Activated CD4-positive, CD25-positive, alpha-beta regulatory T cell (primary cell): Measurements from ENCODE around the gene SNRPE.

Source experiments
- DNase-seq, 4 experiments: peaks; one replicate each; lab custom pipeline; 2025; lab: John Stamatoyannopoulos, UW

The SNRPE gene

GRCh38 chr1:203880606-203881005 is 19.2 kb downstream of the SNRPE start:
- DNase-seq: no peak

- DNase-seq: no peak
Measured at GRCh38 chr1:203888807-203889251, 27.4 kb downstream of the SNRPE start.

DNA sequence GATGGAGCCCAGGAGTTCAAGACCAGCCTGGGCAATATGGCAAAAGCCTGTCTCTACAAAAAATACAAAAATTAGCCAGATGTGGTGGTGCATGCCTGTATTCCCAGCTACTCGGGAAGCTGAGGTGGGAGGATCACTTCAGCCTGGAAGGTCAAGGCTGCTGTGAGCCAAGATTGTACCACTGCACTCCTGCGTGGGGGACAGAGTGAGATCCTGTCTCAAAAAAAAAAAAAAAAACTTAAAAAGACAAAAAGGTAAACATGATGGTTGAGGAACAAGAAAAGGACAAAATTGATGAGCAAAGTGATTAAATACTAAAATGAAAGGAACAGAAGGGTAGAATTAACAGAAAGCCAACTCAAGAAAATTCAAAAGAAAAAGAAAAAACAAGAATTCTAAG is 30.6 kb downstream of the SNRPE start:
- no peak for DNase-seq

GRCh38 chr1:203898458-203899352 is 37.3 kb downstream of the SNRPE start:
- no peak for DNase-seq

DNA sequence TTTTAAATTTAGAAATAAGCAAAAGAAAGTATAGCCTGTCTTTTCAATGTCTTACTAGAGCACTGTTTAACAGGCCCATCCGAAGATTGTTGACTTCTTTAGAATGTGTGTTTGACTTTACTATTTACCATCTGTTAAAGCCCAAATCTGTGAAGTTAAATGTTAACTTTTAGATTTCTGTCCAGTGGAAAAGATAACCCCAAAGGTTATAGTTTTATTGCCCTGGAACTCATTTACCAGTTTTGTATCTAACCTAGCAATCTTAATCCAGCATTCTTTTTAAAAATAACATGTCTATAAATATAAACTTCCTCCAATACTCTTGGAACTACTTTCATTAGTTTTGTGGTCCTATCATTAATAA is 37.9 kb downstream of the SNRPE start:
- DNase-seq: no peak

DNA sequence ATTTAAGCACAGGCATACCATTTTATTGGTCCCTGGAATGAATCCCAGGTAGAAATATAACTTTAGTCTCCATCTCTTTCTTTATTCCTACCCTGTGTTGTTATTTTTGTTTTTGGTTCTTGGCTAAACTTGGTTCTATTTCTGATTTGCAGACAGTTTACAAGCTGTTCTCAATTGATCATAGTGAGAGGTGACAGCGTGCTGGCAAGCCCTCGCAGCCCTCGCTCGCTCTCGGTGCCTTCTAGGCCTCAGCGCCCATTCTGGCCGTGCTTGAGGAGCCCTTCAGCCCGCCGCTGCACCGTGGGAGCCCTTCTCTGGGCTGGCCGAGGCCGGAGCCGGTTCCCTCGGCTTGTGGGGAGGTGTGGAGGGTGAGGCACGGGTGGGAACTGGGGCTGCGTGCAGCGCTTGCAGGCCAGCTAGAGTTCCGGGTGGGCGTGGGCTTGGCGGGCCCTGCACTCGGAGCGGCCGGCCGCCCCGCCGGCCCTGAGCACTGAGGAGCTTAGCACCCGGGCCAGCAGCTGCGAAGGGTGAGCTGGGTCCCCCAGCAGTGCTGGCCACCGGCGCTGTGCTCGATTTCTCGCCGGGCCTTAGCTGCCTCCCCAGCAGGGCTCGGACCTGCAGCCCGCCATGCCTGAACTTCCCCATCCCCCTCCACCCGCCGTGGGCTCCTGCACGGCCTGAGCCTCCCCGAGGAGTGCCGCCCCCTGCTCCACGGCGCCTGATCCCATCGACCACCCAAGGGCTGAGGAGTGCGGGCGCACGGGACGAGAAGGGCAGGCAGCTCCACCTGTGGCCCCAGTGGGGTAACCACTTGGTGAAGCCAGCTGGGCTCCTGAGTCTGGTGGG is 38.7 kb downstream of the SNRPE start:
- DNase-seq: no peak

DNA sequence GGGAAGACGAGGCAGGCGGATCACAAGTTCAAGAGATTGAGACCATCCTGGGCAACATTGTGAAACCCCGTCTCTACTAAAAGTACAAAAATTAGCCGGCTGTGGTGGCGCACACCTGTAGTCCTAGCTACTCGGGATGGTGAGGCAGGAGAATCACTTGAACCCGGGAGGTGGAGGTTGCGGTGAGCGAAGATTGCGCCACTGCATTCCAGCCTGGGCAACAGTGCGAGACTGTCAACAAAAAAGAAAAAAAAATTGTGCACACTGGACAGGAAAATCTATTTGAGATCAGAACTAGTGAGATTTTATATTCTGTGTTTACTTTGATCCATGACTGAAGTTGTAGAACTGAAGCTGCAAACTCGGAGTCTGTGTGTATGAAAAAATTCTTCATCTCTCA is 40.2 kb downstream of the SNRPE start:
- DNase-seq: no peak

GRCh38 chr1:203905275-203905674 is 43.9 kb downstream of the SNRPE start:
- no peak for DNase-seq

DNA sequence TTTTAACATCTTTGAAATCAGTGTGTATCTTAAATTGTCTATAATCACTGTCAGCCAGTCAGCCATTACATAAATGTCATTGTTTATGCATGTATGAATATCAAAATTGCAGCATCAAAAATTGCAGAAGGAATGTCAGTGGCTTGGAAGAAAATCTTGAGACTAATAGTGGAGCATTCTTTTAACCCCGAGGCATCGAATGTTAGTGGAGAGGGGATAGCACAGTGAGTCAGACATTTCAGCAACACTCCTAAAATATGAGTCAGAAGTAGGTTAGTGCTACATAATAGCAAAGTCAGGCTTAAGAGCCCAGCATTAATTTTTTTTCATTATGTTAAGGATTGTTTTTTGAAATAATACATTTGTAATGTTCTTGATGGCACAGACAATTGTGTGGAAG is 45.5 kb downstream of the SNRPE start:
- DNase-seq: no peak

- no peak for DNase-seq
Measured at GRCh38 chr1:203907901-203908300, 46.5 kb downstream of the SNRPE start.

GRCh38 chr1:203911806-203912205 is 50.4 kb downstream of the SNRPE start:
- DNase-seq: no peak

DNA sequence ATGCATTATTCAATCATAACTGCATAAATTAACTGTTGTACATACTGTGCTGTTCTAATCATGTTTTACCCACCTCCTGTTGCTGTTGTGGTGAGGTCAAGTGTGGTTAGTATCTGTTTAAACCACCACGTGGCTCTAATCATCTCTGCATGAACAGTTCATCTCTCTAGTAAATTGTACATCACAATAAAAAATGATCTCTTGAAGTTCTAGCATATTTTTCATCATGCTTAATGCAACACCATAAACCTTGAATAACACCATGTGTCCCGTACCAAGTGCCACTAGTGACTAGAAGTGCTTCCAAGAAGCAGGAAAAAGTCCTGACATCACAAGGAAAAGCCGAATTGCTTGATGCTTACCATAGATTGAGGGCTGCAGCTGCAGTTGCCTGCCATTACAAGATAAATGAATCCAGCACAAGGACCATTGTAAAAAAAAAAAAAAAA is 51.7 kb downstream of the SNRPE start:
- no peak for DNase-seq

DNA sequence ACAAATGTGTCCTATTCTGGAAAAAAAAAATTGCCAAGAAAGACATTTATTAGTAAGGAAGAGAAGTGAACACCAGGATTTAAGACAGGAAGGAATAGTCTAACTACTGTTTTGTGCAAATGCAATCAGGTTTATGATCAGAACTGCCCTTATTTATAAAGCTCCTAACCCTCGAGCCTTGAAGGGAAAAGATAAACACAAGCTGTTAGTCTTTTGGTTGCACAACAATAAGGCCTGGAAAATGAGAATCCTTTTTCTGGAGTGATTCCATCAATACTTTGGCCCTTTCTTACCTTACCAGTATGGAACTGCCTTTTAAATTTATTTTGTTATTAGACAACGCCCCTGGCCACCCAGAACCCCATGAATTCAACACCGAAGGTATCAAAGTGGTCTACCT is 52.9 kb downstream of the SNRPE start:
- no peak for DNase-seq

- DNase-seq: no peak
Measured at GRCh38 chr1:203915811-203916210, 54.4 kb downstream of the SNRPE start.

DNA sequence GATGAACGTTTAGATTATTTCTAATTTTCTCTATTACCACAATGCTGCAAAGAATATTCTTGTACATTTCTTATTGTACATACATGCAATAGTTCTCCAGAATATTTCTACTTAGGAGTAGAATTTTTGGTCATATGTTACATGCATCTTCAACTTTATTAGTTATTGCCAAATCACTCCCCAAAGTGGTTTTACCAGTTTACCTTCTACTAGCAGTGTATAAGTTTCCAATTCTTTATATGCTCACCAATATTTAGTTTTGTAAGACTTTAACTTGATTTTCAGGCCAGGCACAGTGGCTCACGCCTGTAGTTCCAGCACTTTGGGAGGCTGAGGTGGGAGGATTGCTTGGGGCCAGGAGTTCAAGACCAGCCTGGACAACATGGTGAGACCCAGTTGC is 55.4 kb downstream of the SNRPE start:
- DNase-seq: no peak
